ENCODE results near the gene POLR2F.

DNA sequence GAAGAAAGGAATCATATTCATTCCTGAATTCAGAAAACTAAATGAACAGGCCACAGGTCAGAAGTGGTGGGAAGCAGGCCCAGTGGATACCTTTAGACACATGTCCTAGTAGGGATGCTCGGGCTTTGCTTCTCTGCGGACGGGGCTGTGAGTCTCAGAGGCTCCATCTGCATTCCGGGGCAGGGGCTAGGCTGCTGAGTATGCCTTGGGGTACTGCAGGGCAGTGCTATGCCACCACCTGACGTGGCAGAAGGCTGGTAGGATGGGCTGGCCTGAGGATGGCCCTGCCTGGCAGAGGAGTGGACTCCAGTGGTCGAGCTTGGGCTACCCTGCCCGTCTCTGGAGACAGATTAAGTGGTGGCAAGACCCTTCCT, 9.7 kb upstream of the POLR2F start:
- TF ChIP-seq, protein P1, sequence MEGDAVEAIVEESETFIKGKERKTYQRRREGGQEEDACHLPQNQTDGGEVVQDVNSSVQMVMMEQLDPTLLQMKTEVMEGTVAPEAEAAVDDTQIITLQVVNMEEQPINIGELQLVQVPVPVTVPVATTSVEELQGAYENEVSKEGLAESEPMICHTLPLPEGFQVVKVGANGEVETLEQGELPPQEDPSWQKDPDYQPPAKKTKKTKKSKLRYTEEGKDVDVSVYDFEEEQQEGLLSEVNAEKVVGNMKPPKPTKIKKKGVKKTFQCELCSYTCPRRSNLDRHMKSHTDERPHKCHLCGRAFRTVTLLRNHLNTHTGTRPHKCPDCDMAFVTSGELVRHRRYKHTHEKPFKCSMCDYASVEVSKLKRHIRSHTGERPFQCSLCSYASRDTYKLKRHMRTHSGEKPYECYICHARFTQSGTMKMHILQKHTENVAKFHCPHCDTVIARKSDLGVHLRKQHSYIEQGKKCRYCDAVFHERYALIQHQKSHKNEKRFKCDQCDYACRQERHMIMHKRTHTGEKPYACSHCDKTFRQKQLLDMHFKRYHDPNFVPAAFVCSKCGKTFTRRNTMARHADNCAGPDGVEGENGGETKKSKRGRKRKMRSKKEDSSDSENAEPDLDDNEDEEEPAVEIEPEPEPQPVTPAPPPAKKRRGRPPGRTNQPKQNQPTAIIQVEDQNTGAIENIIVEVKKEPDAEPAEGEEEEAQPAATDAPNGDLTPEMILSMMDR (optimal IDR thresholded peaks at IDR 0.05 in 1 of 3, IDR thresholded peaks at IDR 0.05 in 1 of 3, conservative IDR thresholded peaks at IDR 0.05 in 1 of 3; ENCODE audit: extremely low read depth in 1 of 3, insufficient read depth in 2 of 3, low read length in 3 of 3): no peak
- TF ChIP-seq EZH2 (IDR thresholded peaks at IDR 0.05; ENCODE audit: low read length): no peak

Data from keratinocyte (primary cell).